CD14-positive monocyte (primary cell): Measurements from ENCODE around the gene FAM53B. TPM values are rescaled to one million over a fixed set of nuclear protein-coding genes. Genes with fewer than 3 reads are reported as not detected.

ENCODE experiments used
- DNase-seq, 3 donors: peaks; one replicate each; pipeline ENCODE4 v3.0.0-alpha.2; 2011 to 2022
- H2AFZ ChIP-seq: 2 replicates; pipeline ENCODE4 v1.6.0; 2012; ENCODE audit warnings: mild to moderate bottlenecking, low read depth, low read length, inconsistent platforms; ENCODE audit not compliant: insufficient read depth, poor library complexity, severe bottlenecking
- H3K27ac ChIP-seq, 2 donors: 1 replicate in 1 of 2; 2 replicates in 1 of 2; pipeline ENCODE4 v1.5.1; 2012 to 2013; ENCODE audit warnings: low read length in 2 of 2, control low read depth in 1 of 2, inconsistent platforms in 1 of 2, low read depth in 1 of 2, mild to moderate bottlenecking in 1 of 2
- H3K27me3 ChIP-seq, 2 donors: one replicate each; pipeline versions ENCODE4 v1.6.0 to v1.6.1; 2011 to 2013; ENCODE audit warnings: low read length in 2 of 2; ENCODE audit not compliant: control insufficient read depth in 2 of 2, insufficient read depth in 2 of 2
- H3K36me3 ChIP-seq, 2 donors: replicated peaks in 1 of 2; 1 replicate in 1 of 2; 2 replicates in 1 of 2; pipeline versions ENCODE4 v1.5.1 to v1.6.1; 2012 to 2013; ENCODE audit warnings: low read length in 2 of 2, control low read depth in 1 of 2, inconsistent platforms in 1 of 2, mild to moderate bottlenecking in 1 of 2; ENCODE audit not compliant: insufficient read depth in 2 of 2, control insufficient read depth in 1 of 2
- H3K4me1 ChIP-seq, 2 donors: 1 replicate in 1 of 2; 2 replicates in 1 of 2; pipeline versions ENCODE4 v1.5.1 to v1.6.1; 2012 to 2013; ENCODE audit warnings: low read length in 2 of 2, control low read depth in 1 of 2, inconsistent platforms in 1 of 2, mild to moderate bottlenecking in 1 of 2, moderate library complexity in 1 of 2; ENCODE audit not compliant: insufficient read depth in 2 of 2, control insufficient read depth in 1 of 2
- H3K4me2 ChIP-seq: replicated peaks from 2 replicates; pipeline ENCODE3; 2012; ENCODE audit warnings: low read length, moderate library complexity, mild to moderate bottlenecking; ENCODE audit not compliant: poor library complexity, severe bottlenecking; ENCODE audit errors: extremely low read depth
- H3K4me3 ChIP-seq, 3 experiments: fragments of 200-600 bp in 1 of 3; sonication (generic) in 1 of 3; replicated peaks in 1 of 3; 1 replicate in 2 of 3; 2 replicates in 1 of 3; pipeline ENCODE4 v1.5.1; 2011 to 2013; ENCODE audit warnings: low read length in 3 of 3, mild to moderate bottlenecking in 3 of 3, control low read depth in 2 of 3, low read depth in 2 of 3, inconsistent platforms in 1 of 3, moderate library complexity in 1 of 3
- H3K79me2 ChIP-seq: 2 replicates; pipeline ENCODE4 v1.6.0; 2012; ENCODE audit warnings: mild to moderate bottlenecking, control low read depth, inconsistent platforms, low read length, moderate library complexity; ENCODE audit not compliant: insufficient read depth
- H3K9ac ChIP-seq: 2 replicates; pipeline ENCODE4 v1.6.0; 2017; ENCODE audit warnings: low read length, mild to moderate bottlenecking; ENCODE audit not compliant: insufficient read depth, poor library complexity, severe bottlenecking
- H3K9me3 ChIP-seq, 2 donors: replicated peaks in 1 of 2; 1 replicate in 1 of 2; 2 replicates in 1 of 2; pipeline versions ENCODE4 v1.5.1 to v1.6.1; 2012 to 2013; ENCODE audit warnings: low read length in 2 of 2, control low read depth in 1 of 2; ENCODE audit not compliant: control insufficient read depth in 1 of 2, insufficient read depth in 1 of 2
- H4K20me1 ChIP-seq: 2 replicates; pipeline ENCODE4 v1.6.0; 2012; ENCODE audit warnings: mild to moderate bottlenecking, low read length, control low read depth, moderate library complexity; ENCODE audit not compliant: insufficient read depth
- H3K27ac Mint-ChIP-seq, 7 donors: one replicate each; pipeline ENCODE4 v1.8.0; 2020; ENCODE audit warnings: mild to moderate bottlenecking in 7 of 7, mixed read lengths in 7 of 7, moderate library complexity in 6 of 7, inconsistent platforms in 2 of 7
- H3K27me3 Mint-ChIP-seq, 3 donors: one replicate each; pipeline ENCODE4 v1.8.0; 2021 to 2022; ENCODE audit warnings: low read depth in 3 of 3, mild to moderate bottlenecking in 3 of 3, mixed read lengths in 3 of 3, moderate library complexity in 3 of 3, inconsistent platforms in 1 of 3
- H3K36me3 Mint-ChIP-seq, 2 donors: one replicate each; pipeline ENCODE4 v1.8.0; 2020; ENCODE audit warnings: mixed read lengths in 2 of 2, inconsistent platforms in 1 of 2, mild to moderate bottlenecking in 1 of 2
- H3K4me1 Mint-ChIP-seq: one replicate; pipeline ENCODE4 v1.8.0; 2020; ENCODE audit warnings: mild to moderate bottlenecking, mixed read lengths
- H3K4me3 Mint-ChIP-seq, 2 donors: one replicate each; pipeline ENCODE4 v1.8.0; 2020; ENCODE audit warnings: mild to moderate bottlenecking in 2 of 2, mixed read lengths in 2 of 2, moderate library complexity in 1 of 2
- H3K9me3 Mint-ChIP-seq, 7 donors: one replicate each; pipeline ENCODE4 v1.8.0; 2020 to 2022; ENCODE audit warnings: mixed read lengths in 7 of 7, mild to moderate bottlenecking in 6 of 7, moderate library complexity in 6 of 7, inconsistent platforms in 2 of 7
- WGBS: methylation state at CpG from one replicate; pipeline ENCODE4 v1.1.5; 2013; ENCODE audit warnings: missing lambda C conversion rate; ENCODE audit not compliant: insufficient coverage; 5-methylcytosine and 5-hydroxymethylcytosine counted together
- intact Hi-C, 2 donors: fragments of 100-400 bp; cut with micrococcal nuclease; formaldehyde crosslinking; loops; one replicate each; pipeline versions ENCODE4 v1.15.0 to v1.15.1; 2023
- polyA plus RNA-seq, 3 donors: library from polyadenylated mRNA; depleted of rRNA in 1 of 3; unstranded in 2 of 3; stranded (reverse) in 1 of 3; fragments of 300-500 nt in 2 of 3; fragments of >200 nt in 1 of 3; fragmentation: Illumina TruSeq in 2 of 3; gene quantifications; 1 replicate in 2 of 3; 2 replicates in 1 of 3; pipeline ENCODE4 v1.2.3, GENCODE V29; 2012 to 2021
- TF ChIP-seq, protein P1 (sequence below): fragments of 200-600 bp; IDR thresholded peaks from one replicate; pipeline ENCODE4 v1.8.0; 2022; ENCODE audit warnings: antibody characterized with exemption, mild to moderate bottlenecking

Gene FAM53B
- polyA plus RNA-seq, 3 donors, result 5.8 to 23.3 (median 12.6) TPM

DNA sequence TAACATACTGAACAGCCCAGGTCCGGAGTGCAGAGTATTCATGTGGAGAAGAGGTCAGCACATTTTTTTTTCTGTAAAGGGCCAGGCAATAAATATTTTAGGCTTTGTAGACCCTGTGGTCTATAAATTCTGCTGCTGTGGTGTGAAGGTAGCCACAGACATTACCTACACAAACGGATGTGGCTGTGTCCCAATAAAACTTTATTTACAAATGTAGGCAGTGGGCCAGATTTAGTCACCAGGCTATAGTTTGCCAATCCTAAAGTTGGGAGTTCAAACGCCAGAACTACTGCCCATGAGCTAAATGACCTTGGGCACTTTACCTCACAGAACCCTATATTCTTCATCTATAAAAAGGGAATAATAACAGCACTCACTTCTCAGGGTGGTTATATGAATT is 13.4 kb downstream of the FAM53B start:
- Mint-ChIP-seq H3K36me3 (peaks cover 53 to 57% of the 10 kb centered on the region in 2 donors), H3K4me3 (no peak overlapping the region), H3K27me3 (no peaks in the 10 kb centered on the region), H3K27ac (no peak overlapping the region), H3K9me3 (peaks cover 0 to 2% (median 0%) of the 10 kb centered on the region in 7 donors), H3K4me1 (peaks cover 56% of the 10 kb centered on the region)
- intact Hi-C loops, result no loop called here
- no peak overlapping the region for H3K4me2 ChIP-seq
- H3K36me3 ChIP-seq, result peaks cover 5 to 60% of the 10 kb centered on the region in 2 donors
- TF ChIP-seq, protein P1, sequence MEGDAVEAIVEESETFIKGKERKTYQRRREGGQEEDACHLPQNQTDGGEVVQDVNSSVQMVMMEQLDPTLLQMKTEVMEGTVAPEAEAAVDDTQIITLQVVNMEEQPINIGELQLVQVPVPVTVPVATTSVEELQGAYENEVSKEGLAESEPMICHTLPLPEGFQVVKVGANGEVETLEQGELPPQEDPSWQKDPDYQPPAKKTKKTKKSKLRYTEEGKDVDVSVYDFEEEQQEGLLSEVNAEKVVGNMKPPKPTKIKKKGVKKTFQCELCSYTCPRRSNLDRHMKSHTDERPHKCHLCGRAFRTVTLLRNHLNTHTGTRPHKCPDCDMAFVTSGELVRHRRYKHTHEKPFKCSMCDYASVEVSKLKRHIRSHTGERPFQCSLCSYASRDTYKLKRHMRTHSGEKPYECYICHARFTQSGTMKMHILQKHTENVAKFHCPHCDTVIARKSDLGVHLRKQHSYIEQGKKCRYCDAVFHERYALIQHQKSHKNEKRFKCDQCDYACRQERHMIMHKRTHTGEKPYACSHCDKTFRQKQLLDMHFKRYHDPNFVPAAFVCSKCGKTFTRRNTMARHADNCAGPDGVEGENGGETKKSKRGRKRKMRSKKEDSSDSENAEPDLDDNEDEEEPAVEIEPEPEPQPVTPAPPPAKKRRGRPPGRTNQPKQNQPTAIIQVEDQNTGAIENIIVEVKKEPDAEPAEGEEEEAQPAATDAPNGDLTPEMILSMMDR, result no peak
- peaks cover 100% of the 10 kb centered on the region for H4K20me1 ChIP-seq
- H3K27me3 ChIP-seq, result no peaks in the 10 kb centered on the region
- peaks cover 97% of the 10 kb centered on the region for H3K79me2 ChIP-seq
- no peaks in the 10 kb centered on the region for H3K9me3 ChIP-seq
- H3K9ac ChIP-seq, result no peak overlapping the region
- H2AFZ ChIP-seq, result no peak overlapping the region
- no peak overlapping the region for H3K4me3 ChIP-seq
- peak overlapping the region in 1 of 2 donors; percentile 89 for H3K27ac ChIP-seq
- peaks cover 33% of the 10 kb centered on the region in 2 donors for H3K4me1 ChIP-seq
- DNase-seq, result no peak
- WGBS, result no CpG with 5 or more reads among the region's 3 CpGs

DNA sequence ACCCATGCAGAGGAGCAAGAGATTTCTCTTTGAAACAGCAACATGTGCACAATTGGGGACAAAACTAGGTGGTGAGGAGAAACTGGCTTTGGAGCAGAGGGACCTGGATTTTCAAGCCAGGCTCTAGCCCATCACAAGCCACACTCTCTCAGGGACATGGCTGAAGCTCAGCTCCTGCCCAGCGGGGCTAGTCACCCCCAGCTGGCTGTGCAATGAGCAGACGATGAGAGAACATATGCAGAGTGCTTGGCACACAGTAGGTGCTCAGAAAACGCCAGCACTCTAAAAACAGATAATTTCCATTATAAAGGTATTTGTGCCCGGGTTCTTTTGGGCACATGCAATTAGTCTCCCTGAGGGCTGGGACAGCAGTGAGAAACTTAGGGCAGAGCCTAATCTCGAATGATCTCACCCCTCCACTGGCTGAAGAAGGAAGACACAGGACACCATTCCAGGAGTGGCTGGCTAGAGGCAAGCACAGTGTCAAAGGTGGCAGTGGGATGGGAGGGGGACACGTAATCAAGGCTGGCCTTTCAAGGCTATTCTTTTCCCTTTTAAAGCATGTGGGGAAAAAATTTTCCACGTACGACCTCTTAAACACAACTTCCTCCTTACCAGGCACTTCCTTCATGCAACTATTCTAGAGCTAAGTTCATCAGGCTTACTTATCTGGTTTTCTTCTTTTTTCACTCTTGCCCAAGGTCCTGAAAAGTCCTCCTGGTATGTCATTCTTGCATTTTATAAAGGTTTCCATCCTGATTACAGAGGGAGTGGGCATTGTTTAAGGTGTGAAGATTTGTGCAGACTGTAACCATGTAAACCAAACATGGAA is 15.1 kb downstream of the FAM53B start:
- Histone ChIP-seq H3K36me3 (peaks cover 5 to 60% of the 10 kb centered on the region in 2 donors), H4K20me1 (peaks cover 98% of the 10 kb centered on the region), H3K9me3 (no peaks in the 10 kb centered on the region), H3K4me1 (peaks cover 41 to 45% of the 10 kb centered on the region in 2 donors), H3K4me2 (peak overlapping the region; percentile 61), H3K9ac (peak overlapping the region; percentile 34), H3K27ac (peak overlapping the region; percentile 88 to 89), H2AFZ (no peak overlapping the region), H3K79me2 (peaks cover 97% of the 10 kb centered on the region), H3K27me3 (no peaks in the 10 kb centered on the region), H3K4me3 (peak overlapping the region in 1 of 3 experiments; percentile 52)
- Mint-ChIP-seq H3K27me3 (no peaks in the 10 kb centered on the region), H3K4me3 (peak overlapping the region; percentile 2 to 70), H3K4me1 (peaks cover 55% of the 10 kb centered on the region), H3K27ac (peak overlapping the region; percentile 87 to 94 (median 91)), H3K9me3 (peaks cover 0 to 2% (median 0%) of the 10 kb centered on the region in 7 donors), H3K36me3 (peaks cover 50 to 59% of the 10 kb centered on the region in 2 donors)
- intact Hi-C loops, result no loop called here
- DNase-seq, result peak in 2 of 3 donors; percentile 52 to 54
- WGBS, result 35% methylated on average over 4 of the region's 8 CpGs
- TF ChIP-seq, protein P1, result no peak
